GM12878 (cell line): ENCODE measurements around the gene ABHD8. TPM values are rescaled to one million over a fixed set of nuclear protein-coding genes. Genes with fewer than 3 reads are reported as not detected.

Source experiments
- EGR1 ChIP-seq, 2 experiments: IDR thresholded peaks; 1 replicate in 1 of 2; 2 replicates in 1 of 2; pipeline ENCODE4 v1.6.1; 2011 to 2012; ENCODE audit warnings: low read depth in 2 of 2, low read length in 2 of 2, borderline replicate concordance in 1 of 2, mild to moderate bottlenecking in 1 of 2, moderate library complexity in 1 of 2
- HDAC2 ChIP-seq: fragments of 200-600 bp; sonication (generic); IDR thresholded peaks from 2 replicates; pipeline ENCODE4 v1.6.1; 2017
- KAT2A ChIP-seq: conservative IDR thresholded peaks from 2 replicates; pipeline ENCODE4 v1.6.1; 2011; ENCODE audit warnings: low read depth, low read length; ENCODE audit not compliant: control insufficient read depth
- RB1 ChIP-seq: fragments of 450-650 bp; formaldehyde crosslinking; IDR thresholded peaks from 2 replicates; pipeline ENCODE4 v1.6.1; 2017; ENCODE audit warnings: mild to moderate bottlenecking, borderline replicate concordance
- RUNX3 ChIP-seq: IDR thresholded peaks from 2 replicates; pipeline ENCODE4 v1.6.1; 2012; ENCODE audit warnings: low read length, inconsistent platforms
- ZNF24 ChIP-seq: fragments of 450-650 bp; IDR thresholded peaks from 2 replicates; pipeline ENCODE4 v1.6.1; 2017; ENCODE audit warnings: antibody characterized with exemption, mild to moderate bottlenecking
- ZSCAN29 ChIP-seq: fragments of 450-650 bp; IDR thresholded peaks from 2 replicates; pipeline ENCODE4 v1.6.1; 2017; ENCODE audit warnings: mild to moderate bottlenecking, moderate library complexity
- polyA plus RNA-seq, 11 experiments: library from polyadenylated mRNA; depleted of rRNA in 4 of 11; unstranded in 6 of 11; stranded (reverse) in 5 of 11; fragments of >200 nt; fragmentation: Nextera tagmentation in 4 of 11; fragmentation: Illumina TruSeq in 1 of 11; extraction: Ambion mirVana in 4 of 11; extraction: Trizol in 1 of 11; gene quantifications; 1 replicate in 1 of 11; 2 replicates in 10 of 11; pipeline versions ENCODE4 v1.2.1 to v1.2.3, GENCODE V29; 2011 to 2016; ENCODE audit warnings: inconsistent platforms in 2 of 11, missing spikeins in 2 of 11, low read depth in 1 of 11
- total RNA-seq, 4 experiments: library from RNA; depleted of rRNA in 3 of 4; stranded (reverse); fragments of >200 nt in 3 of 4; fragmentation: Illumina TruSeq in 1 of 4; extraction: Trizol in 1 of 4; gene quantifications; 2 replicates each; pipeline versions ENCODE4 v1.2.1 to v1.2.3, GENCODE V29; 2013 to 2021
- TF ChIP-seq, protein P1 (sequence below): IDR thresholded peaks from 2 replicates; pipeline ENCODE4 v1.6.1; 2011; ENCODE audit warnings: borderline replicate concordance, low read depth, mild to moderate bottlenecking, moderate library complexity, mixed read lengths, low read length; ENCODE audit not compliant: insufficient read depth; ENCODE audit errors: extremely low read length
- TF ChIP-seq, protein P2 (sequence below): fragments of 450-650 bp; IDR thresholded peaks from 2 replicates; pipeline ENCODE4 v1.6.1; 2018; ENCODE audit warnings: borderline replicate concordance, mild to moderate bottlenecking; ENCODE audit not compliant: partially characterized antibody
- TF ChIP-seq, protein P3 (sequence below): fragments of 150-350 bp; IDR thresholded peaks from 2 replicates; pipeline ENCODE4 v1.6.1; 2014; ENCODE audit warnings: mild to moderate bottlenecking, low read depth, low read length
- TF ChIP-seq, protein P4 (sequence below): IDR thresholded peaks from 2 replicates; pipeline ENCODE4 v1.6.1; 2011; ENCODE audit warnings: mild to moderate bottlenecking, low read depth, low read length, moderate library complexity; ENCODE audit not compliant: insufficient replicate concordance

Gene ABHD8
- total and polyA plus RNA-seq, 10 of the 15 experiments (the other 5 are each of a cell fraction or from before 2014, with no cell fraction given) = 0.03 to 12.5 (median 6.0) TPM

DNA sequence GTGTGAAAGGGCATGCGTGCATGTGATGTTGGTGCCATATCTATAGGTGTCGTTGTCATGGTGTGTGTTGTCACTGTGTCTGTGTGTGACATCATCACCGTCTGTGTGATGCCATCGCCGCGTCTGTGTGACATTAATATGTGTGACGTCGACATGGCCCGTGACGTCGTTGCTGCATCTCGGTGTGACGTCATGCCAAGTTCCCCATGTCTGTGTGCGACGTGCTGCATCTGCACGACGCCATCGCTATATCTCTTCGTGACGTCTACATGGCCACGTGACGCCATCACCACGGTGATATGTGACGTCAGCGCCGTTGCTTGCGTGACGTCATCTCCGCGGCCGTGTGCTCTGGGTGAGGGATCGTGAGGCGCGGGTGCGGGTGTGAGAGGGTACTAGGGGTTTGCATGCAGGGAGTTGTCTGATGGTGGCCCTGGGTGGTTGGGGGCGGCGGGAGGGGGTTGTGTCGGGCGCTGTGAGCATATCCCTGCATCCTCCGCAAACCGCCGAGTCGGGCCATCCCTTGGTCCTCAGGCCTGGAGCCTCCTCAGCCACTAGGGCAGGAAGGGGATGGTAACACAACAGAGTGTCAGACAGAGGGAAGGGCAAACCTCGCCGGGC lies 48.7 kb upstream of the ABHD8 start (continued):
- TF ChIP-seq, protein P1, sequence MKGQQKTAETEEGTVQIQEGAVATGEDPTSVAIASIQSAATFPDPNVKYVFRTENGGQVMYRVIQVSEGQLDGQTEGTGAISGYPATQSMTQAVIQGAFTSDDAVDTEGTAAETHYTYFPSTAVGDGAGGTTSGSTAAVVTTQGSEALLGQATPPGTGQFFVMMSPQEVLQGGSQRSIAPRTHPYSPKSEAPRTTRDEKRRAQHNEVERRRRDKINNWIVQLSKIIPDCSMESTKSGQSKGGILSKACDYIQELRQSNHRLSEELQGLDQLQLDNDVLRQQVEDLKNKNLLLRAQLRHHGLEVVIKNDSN = peak; percentile 47
- TF ChIP-seq RUNX3 (no peak), RB1 (no peak), KAT2A (no peak), ZSCAN29 (no peak), ZNF24 (no peak), EGR1 (IDR thresholded peaks at IDR 0.05; ENCODE audit: borderline replicate concordance in 1 of 2, low read depth in 2 of 2, low read length in 2 of 2) (no peak), HDAC2 (no peak)
- TF ChIP-seq, protein P2, sequence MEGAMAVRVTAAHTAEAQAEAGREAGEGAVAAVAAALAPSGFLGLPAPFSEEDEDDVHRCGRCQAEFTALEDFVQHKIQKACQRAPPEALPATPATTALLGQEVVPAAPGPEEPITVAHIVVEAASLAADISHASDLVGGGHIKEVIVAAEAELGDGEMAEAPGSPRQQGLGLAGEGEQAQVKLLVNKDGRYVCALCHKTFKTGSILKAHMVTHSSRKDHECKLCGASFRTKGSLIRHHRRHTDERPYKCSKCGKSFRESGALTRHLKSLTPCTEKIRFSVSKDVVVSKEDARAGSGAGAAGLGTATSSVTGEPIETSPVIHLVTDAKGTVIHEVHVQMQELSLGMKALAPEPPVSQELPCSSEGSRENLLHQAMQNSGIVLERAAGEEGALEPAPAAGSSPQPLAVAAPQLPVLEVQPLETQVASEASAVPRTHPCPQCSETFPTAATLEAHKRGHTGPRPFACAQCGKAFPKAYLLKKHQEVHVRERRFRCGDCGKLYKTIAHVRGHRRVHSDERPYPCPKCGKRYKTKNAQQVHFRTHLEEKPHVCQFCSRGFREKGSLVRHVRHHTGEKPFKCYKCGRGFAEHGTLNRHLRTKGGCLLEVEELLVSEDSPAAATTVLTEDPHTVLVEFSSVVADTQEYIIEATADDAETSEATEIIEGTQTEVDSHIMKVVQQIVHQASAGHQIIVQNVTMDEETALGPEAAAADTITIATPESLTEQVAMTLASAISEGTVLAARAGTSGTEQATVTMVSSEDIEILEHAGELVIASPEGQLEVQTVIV = no peak
- TF ChIP-seq, protein P3, sequence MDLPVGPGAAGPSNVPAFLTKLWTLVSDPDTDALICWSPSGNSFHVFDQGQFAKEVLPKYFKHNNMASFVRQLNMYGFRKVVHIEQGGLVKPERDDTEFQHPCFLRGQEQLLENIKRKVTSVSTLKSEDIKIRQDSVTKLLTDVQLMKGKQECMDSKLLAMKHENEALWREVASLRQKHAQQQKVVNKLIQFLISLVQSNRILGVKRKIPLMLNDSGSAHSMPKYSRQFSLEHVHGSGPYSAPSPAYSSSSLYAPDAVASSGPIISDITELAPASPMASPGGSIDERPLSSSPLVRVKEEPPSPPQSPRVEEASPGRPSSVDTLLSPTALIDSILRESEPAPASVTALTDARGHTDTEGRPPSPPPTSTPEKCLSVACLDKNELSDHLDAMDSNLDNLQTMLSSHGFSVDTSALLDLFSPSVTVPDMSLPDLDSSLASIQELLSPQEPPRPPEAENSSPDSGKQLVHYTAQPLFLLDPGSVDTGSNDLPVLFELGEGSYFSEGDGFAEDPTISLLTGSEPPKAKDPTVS = no peak
- TF ChIP-seq, protein P4, sequence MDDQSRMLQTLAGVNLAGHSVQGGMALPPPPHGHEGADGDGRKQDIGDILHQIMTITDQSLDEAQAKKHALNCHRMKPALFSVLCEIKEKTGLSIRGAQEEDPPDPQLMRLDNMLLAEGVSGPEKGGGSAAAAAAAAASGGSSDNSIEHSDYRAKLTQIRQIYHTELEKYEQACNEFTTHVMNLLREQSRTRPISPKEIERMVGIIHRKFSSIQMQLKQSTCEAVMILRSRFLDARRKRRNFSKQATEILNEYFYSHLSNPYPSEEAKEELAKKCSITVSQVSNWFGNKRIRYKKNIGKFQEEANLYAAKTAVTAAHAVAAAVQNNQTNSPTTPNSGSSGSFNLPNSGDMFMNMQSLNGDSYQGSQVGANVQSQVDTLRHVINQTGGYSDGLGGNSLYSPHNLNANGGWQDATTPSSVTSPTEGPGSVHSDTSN = peak; percentile 7
